ENCODE measurements around the gene CREB3L2. TPM values are rescaled to one million over a fixed set of nuclear protein-coding genes. Genes with fewer than 3 reads are reported as not detected.

CREB3L2 gene
- total and polyA plus RNA-seq, 11 donors: 4.0 to 40.6 (median 21.8) TPM

DNA sequence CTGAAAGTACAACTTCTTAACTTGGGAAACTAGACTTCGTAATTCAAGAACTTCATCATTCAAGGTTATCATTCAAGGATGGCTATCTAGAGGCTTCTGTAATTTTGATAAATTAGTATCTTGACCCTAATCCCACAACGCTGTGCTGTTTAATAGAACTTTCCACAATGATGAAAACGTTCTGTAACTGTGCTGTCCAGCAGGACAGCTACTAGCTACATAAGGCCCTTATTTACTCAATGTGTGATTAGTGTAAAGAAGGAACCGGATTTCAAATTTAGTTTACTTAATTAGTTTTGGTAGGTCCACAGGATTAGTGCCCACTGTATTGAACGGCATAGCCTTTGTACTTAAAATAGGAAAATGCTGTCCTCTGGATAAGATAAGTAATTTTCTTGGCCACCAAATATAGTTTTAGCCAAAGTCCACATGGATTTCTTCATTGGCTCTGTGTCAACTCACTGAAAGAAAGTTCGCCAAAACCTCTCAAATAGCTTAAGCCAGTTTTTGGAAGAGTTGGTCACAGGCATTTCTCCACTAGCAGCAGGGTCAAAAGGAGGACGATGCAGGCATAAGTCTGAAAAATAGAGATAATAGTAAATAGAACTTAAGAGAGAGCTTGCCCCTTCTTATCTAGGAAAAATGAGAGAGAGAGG lies 172.4 kb downstream of the CREB3L2 start:
- TF ChIP-seq, protein P1, sequence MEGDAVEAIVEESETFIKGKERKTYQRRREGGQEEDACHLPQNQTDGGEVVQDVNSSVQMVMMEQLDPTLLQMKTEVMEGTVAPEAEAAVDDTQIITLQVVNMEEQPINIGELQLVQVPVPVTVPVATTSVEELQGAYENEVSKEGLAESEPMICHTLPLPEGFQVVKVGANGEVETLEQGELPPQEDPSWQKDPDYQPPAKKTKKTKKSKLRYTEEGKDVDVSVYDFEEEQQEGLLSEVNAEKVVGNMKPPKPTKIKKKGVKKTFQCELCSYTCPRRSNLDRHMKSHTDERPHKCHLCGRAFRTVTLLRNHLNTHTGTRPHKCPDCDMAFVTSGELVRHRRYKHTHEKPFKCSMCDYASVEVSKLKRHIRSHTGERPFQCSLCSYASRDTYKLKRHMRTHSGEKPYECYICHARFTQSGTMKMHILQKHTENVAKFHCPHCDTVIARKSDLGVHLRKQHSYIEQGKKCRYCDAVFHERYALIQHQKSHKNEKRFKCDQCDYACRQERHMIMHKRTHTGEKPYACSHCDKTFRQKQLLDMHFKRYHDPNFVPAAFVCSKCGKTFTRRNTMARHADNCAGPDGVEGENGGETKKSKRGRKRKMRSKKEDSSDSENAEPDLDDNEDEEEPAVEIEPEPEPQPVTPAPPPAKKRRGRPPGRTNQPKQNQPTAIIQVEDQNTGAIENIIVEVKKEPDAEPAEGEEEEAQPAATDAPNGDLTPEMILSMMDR (IDR thresholded peaks at IDR 0.05): no peak
- TF ChIP-seq POLR2A (IDR thresholded peaks at IDR 0.05): no peak
- Histone ChIP-seq H3K27me3 (no peaks in the 10 kb centered on the region), H3K4me3 (no peak overlapping the region), H3K36me3 (no peaks in the 10 kb centered on the region), H3K27ac (no peak overlapping the region), H3K4me1 (peaks cover 0 to 15% (median 3%) of the 10 kb centered on the region in 12 donors), H3K9me3 (peaks cover 0 to 19% (median 11%) of the 10 kb centered on the region in 12 donors)
- intact Hi-C loops (cut with DNase I): no loop called here
- WGBS, 4 donors: 63 to 73% (median 68%) methylated on average over 7 of the region's 7 CpGs
- no peak for ATAC-seq
- no peak for DNase-seq

DNA sequence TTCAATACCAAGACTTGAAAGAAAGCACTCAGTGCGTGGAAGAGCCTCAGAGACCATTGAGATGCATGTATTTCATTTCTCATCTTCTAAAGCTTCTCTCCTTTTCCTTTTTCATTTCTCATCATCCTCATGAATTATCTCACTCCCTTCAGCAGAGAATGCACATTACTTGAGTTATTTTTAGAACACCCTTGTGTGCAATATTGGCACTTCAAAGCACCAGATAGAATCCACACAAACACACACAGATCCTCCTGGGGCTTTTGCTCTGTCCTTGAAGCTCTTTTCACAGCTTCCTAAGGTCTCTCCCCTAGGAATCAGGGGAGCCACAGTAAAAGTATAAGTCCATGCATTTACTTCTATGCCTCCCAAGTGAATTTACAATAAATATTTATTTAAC lies 173.4 kb downstream of the CREB3L2 start:
- Histone ChIP-seq H3K27ac (no peak overlapping the region), H3K4me1 (peaks cover 0 to 15% (median 3%) of the 10 kb centered on the region in 12 donors), H3K27me3 (no peaks in the 10 kb centered on the region), H3K36me3 (no peaks in the 10 kb centered on the region), H3K9me3 (peaks cover 0 to 17% (median 10%) of the 10 kb centered on the region in 12 donors), H3K4me3 (no peak overlapping the region)
- TF ChIP-seq, protein P1 (IDR thresholded peaks at IDR 0.05): no peak
- no peak for TF ChIP-seq POLR2A (IDR thresholded peaks at IDR 0.05)
- intact Hi-C loops (cut with DNase I): no loop called here
- WGBS, 4 donors: 89 to 98% (median 92%) methylated on average over 1 of the region's 1 CpG
- ATAC-seq (peak in 2 of 4 donors; percentile 36 to 42), DNase-seq (no peak)

DNA sequence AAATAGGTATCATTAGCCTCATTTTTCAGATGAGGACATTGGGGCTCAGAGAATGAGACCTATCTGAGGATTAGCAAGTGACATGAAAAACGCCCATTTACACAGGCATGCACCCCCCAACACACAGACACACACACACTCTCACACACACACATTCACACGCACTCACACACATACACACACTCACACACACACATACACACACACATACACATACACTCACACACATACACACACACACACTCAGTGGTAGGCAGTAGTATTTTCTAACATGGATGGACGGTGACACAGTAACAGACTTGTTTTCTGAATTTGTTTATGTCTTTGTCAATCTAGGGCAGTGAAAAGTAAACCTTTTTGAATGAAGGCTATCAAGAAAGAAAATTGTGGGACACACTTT lies 176.4 kb downstream of the CREB3L2 start:
- ATAC-seq (no peak), DNase-seq (no peak)
- TF ChIP-seq, protein P1 (IDR thresholded peaks at IDR 0.05): no peak
- no peak for TF ChIP-seq POLR2A (IDR thresholded peaks at IDR 0.05)
- Histone ChIP-seq H3K4me1 (peaks cover 0 to 21% (median 7%) of the 10 kb centered on the region in 12 donors), H3K4me3 (no peak overlapping the region), H3K27ac (no peak overlapping the region), H3K36me3 (no peaks in the 10 kb centered on the region), H3K9me3 (peaks cover 0 to 3% (median 0%) of the 10 kb centered on the region in 12 donors), H3K27me3 (no peaks in the 10 kb centered on the region)
- intact Hi-C loops (cut with DNase I): no loop called here
- 92 to 95% (median 93%) methylated on average over 3 of the region's 3 CpGs for WGBS, 4 donors

Other genes with a start within 250 kb of the CREB3L2 start
- 1 to 10 TPM in 6 of 9 donors, under 1 TPM in 3; 0.40 to 4.6 (median 1.2) TPM for gene DGKI, start 155.1 kb downstream of the CREB3L2 start, total RNA-seq
- under 1 TPM; 0.36 to 0.42 TPM for gene DGKI, start 155.1 kb downstream of the CREB3L2 start, polyA plus RNA-seq
- gene AKR1D1, start 74.4 kb upstream of the CREB3L2 start, total RNA-seq: not detected
- gene AKR1D1, start 74.4 kb upstream of the CREB3L2 start, polyA plus RNA-seq: not detected